ENCODE measurements around the gene DPT. TPM values are rescaled to one million over a fixed set of nuclear protein-coding genes. Genes with fewer than 3 reads are reported as not detected.
"Not testable (repeated sequence)": the region's sequence is repeated elsewhere in the genome, so short reads cannot be mapped to it uniquely, and the experiment has no call there.

DPT gene
- not detected for total RNA-seq

GRCh38 chr1:168728473-168729404, at the start of gene DPT:
Gene DPT (minus strand): TSS chr1:168729206. CDS start chr1:168729174, 32 bp downstream.
- no peak for ATAC-seq
- no peak within 1 kb of the TSS for H3K4me3 Mint-ChIP-seq
- CTCF ChIA-PET: no interaction called here

GRCh38 chr1:168775366-168775765, 46.4 kb upstream of the DPT start:
- POLR2A ChIA-PET: no interaction called here
- Mint-ChIP-seq H3K4me1 (no peaks in the 10 kb centered on the region), H3K4me3 (no peak overlapping the region), H3K9me3 (ENCODE audit: low read depth) (no peaks in the 10 kb centered on the region), H3K36me3 (ENCODE audit: low read depth) (no peaks in the 10 kb centered on the region), H3K27ac (no peak overlapping the region), H3K27me3 (peaks cover 4% of the 10 kb centered on the region)
- CTCF ChIA-PET: interaction anchor here (0.5 to 0.8 kb wide), 2 partner anchors 19 to 586 kb away, joined by 3 read pairs; no protein-coding TSS in a partner anchor
- intact Hi-C loops (cut with DNase I, micrococcal nuclease): no loop called here
- ATAC-seq (no peak), DNase-seq (no peak)

More at GRCh38 chr1:168728473-168729404, at the start of gene DPT:
- Mint-ChIP-seq H3K36me3 (ENCODE audit: low read depth) (no peaks in the 10 kb centered on the region), H3K27ac (no peak within 1 kb of the TSS), H3K4me1 (no peaks in the 10 kb centered on the region), H3K9me3 (ENCODE audit: low read depth) (no peaks in the 10 kb centered on the region), H3K27me3 (no peaks in the 10 kb centered on the region)
- no peak for DNase-seq
- intact Hi-C loops (cut with DNase I, micrococcal nuclease): no loop called here
- POLR2A ChIA-PET: no interaction called here

GRCh38 chr1:168774241-168774640, 45.2 kb upstream of the DPT start:
- intact Hi-C loops (cut with DNase I, micrococcal nuclease): no loop called here
- ChIA-PET POLR2A (no interaction called here), CTCF (interaction anchor here (0.6 kb wide), 1 partner anchor 432 kb away, joined by 3 read pairs; no protein-coding TSS in a partner anchor)
- Mint-ChIP-seq H3K4me1 (no peaks in the 10 kb centered on the region), H3K36me3 (ENCODE audit: low read depth) (no peaks in the 10 kb centered on the region), H3K27ac (no peak overlapping the region), H3K9me3 (ENCODE audit: low read depth) (no peaks in the 10 kb centered on the region), H3K4me3 (no peak overlapping the region), H3K27me3 (peaks cover 2% of the 10 kb centered on the region)
- no peak for DNase-seq
- ATAC-seq: no peak

- DNase-seq (no peak), ATAC-seq (no peak)
- Mint-ChIP-seq H3K9me3 (ENCODE audit: low read depth) (no peaks in the 10 kb centered on the region), H3K36me3 (ENCODE audit: low read depth) (no peaks in the 10 kb centered on the region), H3K27me3 (no peaks in the 10 kb centered on the region), H3K4me1 (no peaks in the 10 kb centered on the region), H3K27ac (no peak overlapping the region), H3K4me3 (no peak overlapping the region)
- CTCF ChIA-PET: no interaction called here
- intact Hi-C loops (cut with DNase I, micrococcal nuclease): no loop called here
- POLR2A ChIA-PET: no interaction called here
These were observed 43.5 kb upstream of the DPT start for GRCh38 chr1:168772428-168773060.

- Mint-ChIP-seq H3K27ac (no peak overlapping the region), H3K4me1 (no peaks in the 10 kb centered on the region), H3K4me3 (no peak overlapping the region), H3K9me3 (ENCODE audit: low read depth) (no peaks in the 10 kb centered on the region), H3K36me3 (ENCODE audit: low read depth) (no peaks in the 10 kb centered on the region), H3K27me3 (no peaks in the 10 kb centered on the region)
- POLR2A ChIA-PET: no interaction called here
- DNase-seq (no peak), ATAC-seq (no peak)
- CTCF ChIA-PET: interaction anchor here (0.7 to 1.3 kb wide), 3 partner anchors 23 to 580 kb away, joined by 3 to 4 read pairs (median 3); no protein-coding TSS in a partner anchor
- intact Hi-C loops (cut with DNase I, micrococcal nuclease): no loop called here
These were observed 42.2 kb upstream of the DPT start for GRCh38 chr1:168771104-168771630.

GRCh38 chr1:168769893-168770292, 40.9 kb upstream of the DPT start:
- POLR2A ChIA-PET; H3K27ac Mint-ChIP-seq; ATAC-seq; intact Hi-C loops (cut with DNase I, micrococcal nuclease); H3K4me1 Mint-ChIP-seq; H3K27me3 Mint-ChIP-seq; CTCF ChIA-PET; H3K9me3 Mint-ChIP-seq (ENCODE audit: low read depth); DNase-seq; H3K4me3 Mint-ChIP-seq; H3K36me3 Mint-ChIP-seq (ENCODE audit: low read depth): not testable (repeated sequence)

- POLR2A ChIA-PET: no interaction called here
These were observed 39.0 kb upstream of the DPT start for GRCh38 chr1:168767894-168768584.

GRCh38 chr1:168766568-168766967, 37.6 kb upstream of the DPT start:
- Mint-ChIP-seq H3K9me3 (ENCODE audit: low read depth) (no peaks in the 10 kb centered on the region), H3K4me3 (no peak overlapping the region), H3K36me3 (ENCODE audit: low read depth) (no peaks in the 10 kb centered on the region), H3K27ac (no peak overlapping the region), H3K27me3 (peaks cover 2% of the 10 kb centered on the region), H3K4me1 (peaks cover 13% of the 10 kb centered on the region)
- ATAC-seq (no peak), DNase-seq (no peak)
- ChIA-PET CTCF (interaction anchor here (0.9 kb wide), 1 partner anchor 161 kb away, joined by 3 read pairs; no protein-coding TSS in a partner anchor), POLR2A (no interaction called here)
- intact Hi-C loops (cut with DNase I, micrococcal nuclease): no loop called here

More at GRCh38 chr1:168767894-168768584, 39.0 kb upstream of the DPT start:
- ATAC-seq: no peak
- H3K27me3 Mint-ChIP-seq: peaks cover 2% of the 10 kb centered on the region
- H3K36me3 Mint-ChIP-seq (ENCODE audit: low read depth): no peaks in the 10 kb centered on the region
- H3K27ac Mint-ChIP-seq: no peak overlapping the region
- no peak for DNase-seq
- H3K4me3 Mint-ChIP-seq: no peak overlapping the region
- CTCF ChIA-PET: interaction anchor here (0.6 kb wide), 1 partner anchor 998 kb away, joined by 3 read pairs; no protein-coding TSS in a partner anchor
- peaks cover 3% of the 10 kb centered on the region for H3K4me1 Mint-ChIP-seq
- H3K9me3 Mint-ChIP-seq (ENCODE audit: low read depth): no peaks in the 10 kb centered on the region
- intact Hi-C loops (cut with DNase I, micrococcal nuclease): no loop called here

GRCh38 chr1:168763031-168763430, 34.0 kb upstream of the DPT start:
- Mint-ChIP-seq H3K4me3 (no peak overlapping the region), H3K27ac (no peak overlapping the region), H3K36me3 (ENCODE audit: low read depth) (no peaks in the 10 kb centered on the region), H3K4me1 (peaks cover 16% of the 10 kb centered on the region), H3K9me3 (ENCODE audit: low read depth) (no peaks in the 10 kb centered on the region), H3K27me3 (peaks cover 2% of the 10 kb centered on the region)
- DNase-seq: peak; percentile 27
- ATAC-seq: peak; percentile 75
- intact Hi-C loops (cut with DNase I, micrococcal nuclease): no loop called here
- POLR2A ChIA-PET: no interaction called here
- CTCF ChIA-PET: no interaction called here

GRCh38 chr1:168762473-168762872, 33.5 kb upstream of the DPT start:
- H3K4me3 Mint-ChIP-seq: no peak overlapping the region
- ATAC-seq: no peak
- H3K4me1 Mint-ChIP-seq: peaks cover 16% of the 10 kb centered on the region
- no peaks in the 10 kb centered on the region for H3K9me3 Mint-ChIP-seq (ENCODE audit: low read depth)
- no peak overlapping the region for H3K27ac Mint-ChIP-seq
- no peak for DNase-seq
- no peaks in the 10 kb centered on the region for H3K36me3 Mint-ChIP-seq (ENCODE audit: low read depth)
- intact Hi-C loops (cut with DNase I, micrococcal nuclease): no loop called here
- ChIA-PET POLR2A (no interaction called here), CTCF (no interaction called here)
- peaks cover 2% of the 10 kb centered on the region for H3K27me3 Mint-ChIP-seq

- ATAC-seq (no peak), DNase-seq (no peak)
- ChIA-PET POLR2A (no interaction called here), CTCF (interaction anchor here (0.5 kb wide), 1 partner anchor 18 kb away, joined by 3 read pairs; no protein-coding TSS in a partner anchor)
- Mint-ChIP-seq H3K27me3 (peaks cover 2% of the 10 kb centered on the region), H3K4me1 (peaks cover 16% of the 10 kb centered on the region), H3K4me3 (no peak overlapping the region), H3K9me3 (ENCODE audit: low read depth) (no peaks in the 10 kb centered on the region), H3K36me3 (ENCODE audit: low read depth) (no peaks in the 10 kb centered on the region), H3K27ac (no peak overlapping the region)
- intact Hi-C loops (cut with DNase I, micrococcal nuclease): no loop called here
These were observed 31.8 kb upstream of the DPT start for GRCh38 chr1:168760781-168761180.

Measured in activated CD4-positive, alpha-beta T cell treated with anti-CD3 and anti-CD28 coated beads for 36 hours (primary cell).